ENCODE measurements around the gene SNX20.

GRCh38 chr16:50637716-50638602, 43.2 kb downstream of the SNX20 start:
- TF ChIP-seq, protein P1, sequence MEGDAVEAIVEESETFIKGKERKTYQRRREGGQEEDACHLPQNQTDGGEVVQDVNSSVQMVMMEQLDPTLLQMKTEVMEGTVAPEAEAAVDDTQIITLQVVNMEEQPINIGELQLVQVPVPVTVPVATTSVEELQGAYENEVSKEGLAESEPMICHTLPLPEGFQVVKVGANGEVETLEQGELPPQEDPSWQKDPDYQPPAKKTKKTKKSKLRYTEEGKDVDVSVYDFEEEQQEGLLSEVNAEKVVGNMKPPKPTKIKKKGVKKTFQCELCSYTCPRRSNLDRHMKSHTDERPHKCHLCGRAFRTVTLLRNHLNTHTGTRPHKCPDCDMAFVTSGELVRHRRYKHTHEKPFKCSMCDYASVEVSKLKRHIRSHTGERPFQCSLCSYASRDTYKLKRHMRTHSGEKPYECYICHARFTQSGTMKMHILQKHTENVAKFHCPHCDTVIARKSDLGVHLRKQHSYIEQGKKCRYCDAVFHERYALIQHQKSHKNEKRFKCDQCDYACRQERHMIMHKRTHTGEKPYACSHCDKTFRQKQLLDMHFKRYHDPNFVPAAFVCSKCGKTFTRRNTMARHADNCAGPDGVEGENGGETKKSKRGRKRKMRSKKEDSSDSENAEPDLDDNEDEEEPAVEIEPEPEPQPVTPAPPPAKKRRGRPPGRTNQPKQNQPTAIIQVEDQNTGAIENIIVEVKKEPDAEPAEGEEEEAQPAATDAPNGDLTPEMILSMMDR (IDR thresholded peaks at IDR 0.05 in 2 of 3, conservative IDR thresholded peaks at IDR 0.05 in 1 of 3; ENCODE audit: control insufficient read depth in 2 of 3, extremely low read depth in 1 of 3, insufficient read depth in 1 of 3, low read depth in 3 of 3, low read length in 3 of 3), result no peak
- TF ChIP-seq CBX3 (IDR thresholded peaks at IDR 0.05; ENCODE audit: borderline replicate concordance, low read depth) (no peak), EZH2 (IDR thresholded peaks at IDR 0.05; ENCODE audit: borderline replicate concordance, control insufficient read depth, low read depth, low read length) (no peak), EGR1 (IDR thresholded peaks at IDR 0.05; ENCODE audit: borderline replicate concordance in 1 of 2, low read depth in 2 of 2, low read length in 2 of 2) (no peak), ZNF24 (IDR thresholded peaks at IDR 0.05) (no peak), POLR2AphosphoS5 (IDR thresholded peaks at IDR 0.05; ENCODE audit: low read length) (no peak), MYC (IDR thresholded peaks at IDR 0.05; ENCODE audit: insufficient read depth, insufficient read length, insufficient replicate concordance, low read length, severe bottlenecking) (no peak), EP300 (IDR thresholded peaks at IDR 0.05; ENCODE audit: borderline replicate concordance in 1 of 2, control insufficient read depth in 1 of 2, low read depth in 2 of 2, low read length in 2 of 2) (no peak), TAF1 (IDR thresholded peaks at IDR 0.05; ENCODE audit: borderline replicate concordance, low read depth, low read length) (no peak), ATF3 (IDR thresholded peaks at IDR 0.05; ENCODE audit: borderline replicate concordance, extremely low read depth, low read depth, low read length) (no peak), RFX5 (IDR thresholded peaks at IDR 0.05; ENCODE audit: low read depth, low read length) (no peak)
- TF ChIP-seq, protein P2, sequence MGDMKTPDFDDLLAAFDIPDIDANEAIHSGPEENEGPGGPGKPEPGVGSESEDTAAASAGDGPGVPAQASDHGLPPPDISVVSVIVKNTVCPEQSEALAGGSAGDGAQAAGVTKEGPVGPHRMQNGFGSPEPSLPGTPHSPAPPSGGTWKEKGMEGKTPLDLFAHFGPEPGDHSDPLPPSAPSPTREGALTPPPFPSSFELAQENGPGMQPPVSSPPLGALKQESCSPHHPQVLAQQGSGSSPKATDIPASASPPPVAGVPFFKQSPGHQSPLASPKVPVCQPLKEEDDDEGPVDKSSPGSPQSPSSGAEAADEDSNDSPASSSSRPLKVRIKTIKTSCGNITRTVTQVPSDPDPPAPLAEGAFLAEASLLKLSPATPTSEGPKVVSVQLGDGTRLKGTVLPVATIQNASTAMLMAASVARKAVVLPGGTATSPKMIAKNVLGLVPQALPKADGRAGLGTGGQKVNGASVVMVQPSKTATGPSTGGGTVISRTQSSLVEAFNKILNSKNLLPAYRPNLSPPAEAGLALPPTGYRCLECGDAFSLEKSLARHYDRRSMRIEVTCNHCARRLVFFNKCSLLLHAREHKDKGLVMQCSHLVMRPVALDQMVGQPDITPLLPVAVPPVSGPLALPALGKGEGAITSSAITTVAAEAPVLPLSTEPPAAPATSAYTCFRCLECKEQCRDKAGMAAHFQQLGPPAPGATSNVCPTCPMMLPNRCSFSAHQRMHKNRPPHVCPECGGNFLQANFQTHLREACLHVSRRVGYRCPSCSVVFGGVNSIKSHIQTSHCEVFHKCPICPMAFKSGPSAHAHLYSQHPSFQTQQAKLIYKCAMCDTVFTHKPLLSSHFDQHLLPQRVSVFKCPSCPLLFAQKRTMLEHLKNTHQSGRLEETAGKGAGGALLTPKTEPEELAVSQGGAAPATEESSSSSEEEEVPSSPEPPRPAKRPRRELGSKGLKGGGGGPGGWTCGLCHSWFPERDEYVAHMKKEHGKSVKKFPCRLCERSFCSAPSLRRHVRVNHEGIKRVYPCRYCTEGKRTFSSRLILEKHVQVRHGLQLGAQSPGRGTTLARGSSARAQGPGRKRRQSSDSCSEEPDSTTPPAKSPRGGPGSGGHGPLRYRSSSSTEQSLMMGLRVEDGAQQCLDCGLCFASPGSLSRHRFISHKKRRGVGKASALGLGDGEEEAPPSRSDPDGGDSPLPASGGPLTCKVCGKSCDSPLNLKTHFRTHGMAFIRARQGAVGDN (IDR thresholded peaks at IDR 0.05), result no peak

Data from GM12878 (cell line).